Activated T-cell treated with anti-CD3 and anti-CD28 coated beads for 4 hours (primary cell): ENCODE measurements around the gene STX11.

Experiments used
- DNase-seq: peaks from one replicate; pipeline ENCODE4 v3.0.0-alpha.2; 2020

STX11 gene

DNA sequence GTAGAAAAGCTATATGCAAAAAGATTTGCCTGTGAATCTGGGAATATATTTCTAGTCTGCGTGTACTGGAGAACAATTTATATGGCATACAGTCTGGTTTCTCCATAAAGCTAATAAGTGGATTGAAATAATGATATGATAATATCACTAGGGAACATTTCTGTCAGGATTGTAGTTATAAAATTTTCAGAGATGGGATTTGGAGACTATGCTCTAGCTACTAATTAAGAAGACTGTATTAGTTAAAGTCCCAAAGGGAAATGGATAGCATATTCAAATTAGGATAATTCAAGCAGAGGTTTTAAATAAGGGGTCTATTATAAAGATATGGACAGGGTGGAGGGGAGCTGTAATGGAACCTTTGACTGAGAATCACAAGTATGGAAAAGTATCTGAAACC lies 7.2 kb upstream of the STX11 start:
- DNase-seq: no peak

DNA sequence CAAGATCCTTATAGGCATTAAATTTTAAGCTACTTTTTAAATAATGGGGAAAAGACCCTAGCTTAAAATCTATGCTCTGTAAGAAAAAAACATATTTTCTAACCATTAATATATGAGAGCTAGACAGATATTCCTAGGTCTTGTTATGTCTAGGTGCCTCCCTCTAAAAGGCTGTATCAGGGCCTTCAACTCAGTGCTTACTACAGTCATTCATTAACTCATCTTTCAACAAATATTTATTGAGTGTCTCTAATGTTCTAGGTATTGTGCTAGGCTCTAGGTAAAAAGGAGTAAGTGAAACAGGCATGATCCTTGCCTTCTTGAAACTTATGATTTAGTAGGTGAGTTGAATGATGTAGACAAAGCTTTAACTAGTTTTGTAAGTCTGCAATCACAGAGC lies 6.4 kb upstream of the STX11 start:
- no peak for DNase-seq

DNA sequence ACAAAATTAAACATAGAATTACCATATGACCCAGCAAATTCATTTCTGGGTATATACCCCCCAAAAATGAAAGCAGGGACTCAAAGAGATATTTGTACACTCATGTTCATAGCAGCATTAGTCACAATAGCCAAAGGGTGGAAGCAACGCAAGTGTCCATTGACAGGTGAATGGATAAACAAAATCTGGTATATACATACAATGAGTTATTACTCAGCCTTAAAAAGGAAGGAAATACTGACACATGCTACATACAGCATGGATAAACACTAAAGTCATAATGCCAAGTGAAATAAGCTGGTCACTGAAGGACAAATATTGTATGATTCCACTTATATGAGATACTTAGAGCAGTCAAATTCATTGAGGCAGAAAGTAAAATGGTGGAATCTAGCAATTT lies 5.3 kb upstream of the STX11 start:
- no peak for DNase-seq

DNA sequence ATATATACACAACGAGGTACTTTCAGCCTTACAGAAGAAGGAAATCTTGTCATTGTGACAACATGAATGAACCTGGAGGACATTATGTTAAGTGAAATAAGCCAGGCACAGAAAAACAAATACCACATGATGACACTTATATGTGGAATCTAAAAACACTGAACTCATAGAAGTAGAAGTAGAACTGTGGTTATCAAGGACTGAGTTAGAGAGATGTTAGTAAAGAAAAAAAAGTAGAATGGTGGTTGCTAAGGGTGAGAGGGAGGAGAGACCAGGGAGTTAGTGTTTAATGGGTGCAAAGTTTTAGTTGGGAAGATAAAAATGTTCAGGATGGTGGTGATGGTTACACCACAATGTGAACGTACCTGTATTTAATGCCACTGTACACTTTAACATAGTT lies 4.8 kb upstream of the STX11 start:
- DNase-seq: no peak

DNA sequence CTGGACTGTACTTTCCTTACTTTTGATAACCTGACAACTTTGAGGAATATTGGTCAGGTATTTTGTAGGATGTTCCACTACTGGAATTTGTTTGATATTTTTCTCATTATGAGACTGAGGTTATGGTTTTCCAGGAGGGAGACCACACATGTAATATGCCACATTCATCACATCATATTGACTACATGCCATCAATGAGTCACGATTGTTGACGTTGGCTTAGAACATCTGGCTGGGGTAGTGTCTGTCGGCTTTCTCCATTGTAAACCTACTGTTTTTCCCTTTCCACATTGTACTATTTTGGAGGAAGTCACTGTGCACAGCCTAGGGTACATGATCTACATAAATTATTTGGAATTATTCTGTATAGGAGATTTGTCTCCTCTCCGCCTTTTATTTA lies 1.4 kb upstream of the STX11 start:
- no peak for DNase-seq

DNA sequence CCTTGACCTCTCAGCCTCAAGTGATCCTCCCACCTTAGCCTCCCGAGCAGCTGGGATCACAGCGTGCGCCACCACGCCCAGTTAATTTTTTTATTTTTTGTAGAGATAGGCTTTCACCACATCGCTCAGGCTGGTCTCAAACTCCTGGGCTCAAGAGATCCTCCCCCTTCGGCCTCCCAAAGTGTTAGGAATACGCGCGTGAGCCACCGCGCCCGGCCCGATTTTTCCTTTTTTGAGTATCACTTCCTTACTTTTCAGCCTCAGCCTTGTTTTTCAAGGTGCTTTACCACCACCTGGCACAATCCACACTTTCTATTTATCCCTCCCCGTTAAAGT lies 791 bp upstream of the STX11 start:
- no peak for DNase-seq

DNA sequence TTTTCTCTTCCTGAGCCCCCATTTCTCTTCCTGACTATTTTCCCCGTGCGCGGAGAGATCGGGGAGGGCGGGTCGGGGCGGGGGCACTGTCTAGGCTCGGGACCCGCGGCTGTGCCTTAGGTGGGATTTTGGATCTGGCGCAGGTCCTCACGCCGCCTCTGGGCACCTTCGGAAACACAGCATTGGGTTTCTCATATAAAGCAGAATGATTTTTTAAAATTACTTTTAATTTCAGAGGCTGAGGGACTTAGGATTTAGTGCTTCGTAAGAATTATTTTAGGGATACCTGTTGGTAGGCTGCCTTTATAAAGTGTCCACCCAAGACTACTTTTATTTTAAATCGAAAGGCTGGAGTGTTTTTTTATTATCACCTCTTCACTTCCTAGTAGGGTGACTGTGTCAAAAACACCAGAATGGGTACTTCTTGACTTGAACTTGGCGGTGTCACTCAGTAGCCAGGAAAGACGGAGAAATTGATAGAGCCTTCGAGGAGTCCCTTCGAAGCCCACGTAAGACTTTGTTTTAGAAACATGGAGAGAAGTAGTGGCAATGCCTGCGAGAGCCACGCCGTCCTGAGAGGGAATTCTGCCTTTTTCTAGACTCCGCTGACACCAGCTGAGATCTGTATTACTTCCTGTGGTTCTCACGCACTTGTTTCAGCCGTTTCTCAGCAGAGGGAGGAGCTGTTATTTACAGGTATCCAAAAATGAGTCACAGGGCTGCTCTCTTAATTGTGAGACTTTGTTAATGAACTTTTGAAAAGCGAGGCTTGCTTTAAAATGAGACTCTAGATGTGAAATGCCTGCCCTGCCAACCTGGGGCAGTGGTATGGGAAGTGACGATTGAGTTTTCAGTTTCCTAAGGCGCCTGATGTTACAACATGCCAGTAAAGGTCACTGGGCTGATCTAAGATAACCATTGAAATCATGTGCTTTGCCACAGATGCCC lies 667 bp downstream of the STX11 start:
- DNase-seq: peak; percentile 48

DNA sequence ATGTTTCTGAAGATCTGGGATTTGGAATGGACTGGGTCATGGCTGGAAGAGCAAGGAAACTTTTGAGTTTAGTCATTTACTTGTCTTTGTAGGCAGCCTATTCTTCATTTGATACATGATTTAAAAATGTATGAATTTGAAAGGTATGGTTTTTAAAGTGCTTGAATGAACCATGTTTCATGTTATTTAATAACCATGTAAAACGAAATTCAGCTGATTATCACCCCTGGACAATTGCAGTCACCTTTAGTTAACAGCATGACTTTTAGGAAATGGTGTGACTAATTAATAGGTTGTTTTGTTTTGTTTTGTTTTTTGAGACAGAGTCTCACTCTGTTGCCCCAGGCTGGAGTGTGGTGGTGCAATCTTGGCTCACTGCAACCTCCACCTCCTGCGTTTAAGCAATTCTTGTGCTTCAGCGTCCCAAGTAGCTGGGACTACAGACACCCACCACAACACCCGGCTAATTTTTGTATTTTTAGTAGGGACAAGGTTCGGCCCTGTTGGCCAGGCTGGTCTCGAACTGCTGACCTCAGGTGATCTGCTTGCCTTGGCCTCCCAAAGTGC lies 2.1 kb downstream of the STX11 start:
- DNase-seq: no peak

DNA sequence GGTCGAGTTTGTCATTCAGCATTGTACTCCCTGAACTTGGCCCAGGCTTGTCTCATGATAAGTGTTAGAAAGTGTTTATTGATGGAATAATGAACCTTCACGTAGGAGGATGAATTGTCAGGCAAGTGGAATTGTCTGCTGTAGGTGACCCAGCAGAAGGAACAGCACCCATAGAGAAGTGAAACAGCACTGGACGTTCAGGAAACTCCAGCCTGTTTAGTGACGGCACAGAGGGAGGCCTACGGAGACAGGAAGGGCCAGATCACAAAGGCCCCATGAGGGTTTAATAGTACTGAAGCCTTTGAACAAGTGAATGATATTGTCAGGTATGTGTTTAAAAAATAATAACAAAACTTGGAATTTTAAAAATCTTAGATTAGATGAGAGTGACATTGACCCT lies 2.9 kb downstream of the STX11 start:
- DNase-seq: no peak

DNA sequence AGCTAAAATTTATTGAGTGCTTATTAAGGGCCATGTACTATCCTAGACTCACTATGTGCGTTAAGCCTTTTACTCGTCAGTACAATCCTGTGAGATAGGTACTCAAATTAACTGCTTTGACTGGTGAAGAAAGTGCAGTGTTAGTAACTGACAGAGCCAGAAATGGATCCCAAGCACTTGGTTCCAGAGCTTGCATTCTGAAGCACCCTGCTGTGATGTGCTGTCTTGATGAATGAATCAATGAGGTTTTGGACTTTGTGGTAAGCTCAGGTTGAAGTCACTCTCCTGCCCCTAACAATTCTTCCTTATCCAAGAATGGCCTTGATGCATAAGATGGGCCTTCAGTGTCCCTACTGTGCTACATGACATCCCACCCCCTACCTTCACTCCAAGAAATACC lies 3.7 kb downstream of the STX11 start:
- DNase-seq: no peak

DNA sequence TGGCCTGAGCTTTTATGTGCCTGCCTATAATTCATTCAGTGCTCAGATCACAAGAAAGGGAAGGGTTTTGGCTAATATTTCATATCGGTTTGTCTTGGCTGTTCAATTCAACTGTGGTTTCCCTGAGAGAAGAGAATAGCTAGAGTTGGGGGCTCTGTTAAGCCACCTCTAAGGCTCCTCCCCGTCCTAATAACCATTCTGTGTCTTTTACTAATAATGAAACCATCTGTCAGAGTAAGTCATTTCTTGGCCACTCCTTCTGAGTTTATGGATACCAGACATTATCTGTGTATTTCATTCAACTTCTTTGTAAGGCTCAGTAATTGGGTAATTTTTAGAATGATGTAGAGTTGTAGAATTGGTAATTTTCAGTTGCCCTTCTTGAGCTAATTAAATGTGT lies 5.2 kb downstream of the STX11 start:
- no peak for DNase-seq

DNA sequence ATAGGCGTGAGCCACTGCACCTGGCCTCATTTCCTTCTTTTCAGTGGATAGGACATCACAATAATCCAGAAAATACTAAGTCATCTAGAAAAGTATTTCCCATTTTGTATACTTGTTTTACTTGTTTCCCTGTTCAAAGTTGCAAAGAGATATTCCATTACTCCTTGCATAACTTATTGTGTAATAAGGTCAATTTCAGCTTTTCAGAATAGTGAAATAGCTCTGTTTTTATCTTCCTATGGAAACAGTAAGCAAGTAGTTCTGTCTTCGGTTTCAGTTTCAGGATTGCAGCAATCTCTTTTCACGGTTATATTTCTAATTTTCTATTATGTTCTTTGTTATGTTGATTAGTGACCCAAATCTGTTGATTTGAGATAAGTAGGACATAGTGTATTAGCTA lies 6.0 kb downstream of the STX11 start:
- DNase-seq: no peak

DNA sequence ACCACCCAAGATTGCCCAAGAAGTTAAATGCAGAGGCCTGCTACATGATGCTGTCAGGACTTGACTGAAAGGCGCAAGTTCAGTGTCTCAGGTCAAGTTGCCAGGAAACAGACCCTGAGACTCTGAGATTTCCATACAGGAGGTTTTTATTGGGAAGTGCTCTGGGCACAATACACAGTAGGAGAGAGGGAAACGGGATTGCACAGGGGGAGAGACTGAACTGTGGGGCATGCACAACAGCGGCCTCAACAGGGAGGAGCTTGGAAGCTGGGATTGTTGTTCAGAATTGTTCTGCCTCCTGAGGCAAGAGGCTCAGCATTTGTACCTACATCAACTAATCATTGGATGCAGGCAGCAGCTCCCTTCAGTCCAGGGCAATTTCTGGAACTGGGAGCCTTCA lies 6.7 kb downstream of the STX11 start:
- DNase-seq: no peak

DNA sequence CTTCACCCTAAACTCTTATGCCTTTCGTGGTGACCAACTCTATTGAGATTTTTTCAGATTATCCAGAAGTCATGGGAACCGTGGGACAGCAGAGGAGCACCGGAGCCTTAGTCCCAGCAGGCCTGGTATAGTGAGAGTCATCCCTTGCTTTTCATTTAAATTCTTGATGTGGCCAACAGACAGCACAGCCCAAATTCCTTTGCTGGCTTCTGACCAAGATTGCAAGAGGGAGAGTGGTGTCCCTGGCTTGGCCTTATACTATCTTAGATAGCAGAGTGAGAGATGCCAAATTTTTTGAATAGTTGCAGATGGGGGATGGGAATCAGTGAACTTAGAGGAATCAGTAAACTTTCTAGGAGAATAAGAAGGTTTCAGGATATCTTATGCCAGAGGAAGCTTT lies 7.8 kb downstream of the STX11 start:
- no peak for DNase-seq

DNA sequence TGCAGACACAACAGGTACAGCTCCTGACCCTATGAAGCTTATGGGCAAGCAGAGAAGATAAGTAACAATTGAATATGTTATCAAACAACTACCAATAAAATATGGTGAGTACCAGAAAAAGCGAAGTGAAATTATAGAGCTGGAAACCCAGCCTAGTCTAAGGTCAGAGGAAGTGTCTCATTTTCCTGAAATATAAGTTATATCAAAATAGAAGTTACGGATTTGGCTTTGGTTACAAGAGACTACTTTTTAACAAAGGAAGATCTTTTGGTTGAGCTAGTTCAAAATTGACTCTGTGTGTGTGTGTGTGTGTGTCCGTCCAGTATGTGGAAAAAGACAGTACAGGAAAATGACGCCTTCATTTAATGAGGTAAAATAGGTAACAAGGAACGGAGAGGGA lies 8.9 kb downstream of the STX11 start:
- no peak for DNase-seq

DNA sequence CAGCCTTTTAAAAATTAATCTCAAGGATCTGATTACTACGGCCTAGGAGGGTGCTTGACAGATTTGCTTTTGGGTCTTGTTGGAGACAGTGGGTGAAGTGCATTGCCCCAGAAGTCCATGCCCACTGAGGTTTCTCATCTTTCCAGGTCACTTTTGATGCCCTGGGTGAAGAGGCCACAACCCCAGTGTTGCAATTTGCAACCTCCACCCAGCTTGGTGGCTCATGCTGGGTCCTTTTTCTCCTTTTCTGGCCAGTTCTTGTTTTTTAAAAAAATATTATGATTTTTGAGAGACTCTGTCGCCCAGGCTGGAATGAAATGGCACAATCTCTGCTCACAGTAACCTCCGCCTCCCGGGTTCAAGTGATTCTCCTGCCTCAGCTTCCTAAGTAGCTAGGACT lies 9.4 kb downstream of the STX11 start:
- no peak for DNase-seq

DNA sequence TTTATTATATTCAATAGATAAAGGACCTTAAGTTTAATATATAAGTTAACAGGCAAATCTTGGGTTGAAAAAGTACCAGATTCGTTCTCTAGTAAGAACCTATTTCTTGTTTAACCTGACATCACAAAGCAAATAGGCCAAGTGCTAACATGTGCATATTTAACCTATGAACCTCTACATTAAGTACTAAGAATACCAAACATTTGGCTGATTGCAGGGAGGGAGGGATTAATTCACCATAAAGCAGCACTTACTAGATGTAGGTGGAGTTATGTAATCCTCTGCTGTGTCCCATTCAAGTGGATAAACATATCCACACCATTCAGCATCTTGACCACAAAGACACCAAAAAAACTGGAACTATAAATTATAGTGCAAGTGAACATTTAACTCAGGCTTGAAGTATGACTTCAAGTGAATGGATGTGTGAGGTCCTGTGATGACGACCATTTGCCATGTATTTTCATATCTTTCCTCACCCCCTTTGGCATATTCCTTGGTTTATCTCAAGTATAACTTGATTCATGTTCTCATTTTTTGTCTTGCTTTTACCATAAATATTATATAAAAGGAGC lies 10.2 kb downstream of the STX11 start:
- no peak for DNase-seq

DNA sequence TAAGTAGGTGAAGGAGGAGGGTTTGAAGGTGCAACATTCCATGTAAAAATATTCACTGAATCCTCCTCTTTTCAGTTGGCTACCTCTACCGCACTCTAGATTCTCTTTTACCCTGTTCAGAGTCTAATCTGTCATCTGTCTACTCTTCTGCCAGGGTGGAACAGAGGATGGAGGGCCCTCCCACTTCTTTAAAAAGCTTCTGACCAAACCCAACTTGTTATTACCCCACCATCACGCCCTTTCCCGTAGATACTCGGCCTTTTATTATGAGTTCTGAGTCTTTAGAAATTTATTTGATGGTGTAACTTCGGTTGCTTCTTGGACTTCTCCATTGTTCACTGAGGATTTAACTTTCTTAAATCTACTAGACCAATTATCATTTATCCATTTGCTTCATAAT lies 11.7 kb downstream of the STX11 start:
- no peak for DNase-seq

DNA sequence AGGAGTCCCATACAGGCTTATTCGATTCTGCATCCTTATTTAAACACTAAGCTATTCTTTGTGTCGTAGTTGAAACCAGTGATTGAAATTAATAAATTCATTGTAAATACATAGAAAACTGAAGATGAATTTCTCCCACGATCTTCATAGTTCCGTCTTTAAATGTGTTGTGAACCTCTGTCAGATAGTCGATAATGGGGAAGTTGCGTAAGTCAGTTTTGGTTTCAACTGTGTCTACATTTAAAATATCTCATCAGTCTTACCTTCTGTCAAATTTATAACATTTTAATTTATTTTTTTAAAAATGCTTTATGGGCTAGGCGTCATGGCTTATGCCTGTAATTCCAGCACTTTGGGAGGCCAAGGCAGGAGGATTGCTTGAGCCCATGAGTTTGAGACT lies 12.7 kb downstream of the STX11 start:
- no peak for DNase-seq

DNA sequence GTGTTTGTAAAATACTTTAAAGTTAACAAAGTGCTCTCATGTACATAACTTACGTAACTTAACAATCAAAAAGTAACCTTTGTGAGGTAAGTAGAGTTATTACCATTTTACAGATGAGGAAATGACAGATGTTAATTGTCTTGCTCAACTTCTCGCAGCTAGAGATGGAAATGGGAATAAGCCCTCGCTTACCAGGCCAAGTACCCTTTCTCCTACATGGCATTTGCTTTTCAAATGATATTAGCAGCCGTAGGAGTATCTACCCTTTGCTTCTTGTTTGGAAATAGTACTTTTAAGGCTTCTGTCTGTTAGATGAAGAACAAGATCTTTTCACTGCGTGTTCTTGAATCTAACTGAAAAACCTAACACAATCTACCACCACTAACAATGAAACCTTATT lies 15.5 kb downstream of the STX11 start:
- DNase-seq: no peak

DNA sequence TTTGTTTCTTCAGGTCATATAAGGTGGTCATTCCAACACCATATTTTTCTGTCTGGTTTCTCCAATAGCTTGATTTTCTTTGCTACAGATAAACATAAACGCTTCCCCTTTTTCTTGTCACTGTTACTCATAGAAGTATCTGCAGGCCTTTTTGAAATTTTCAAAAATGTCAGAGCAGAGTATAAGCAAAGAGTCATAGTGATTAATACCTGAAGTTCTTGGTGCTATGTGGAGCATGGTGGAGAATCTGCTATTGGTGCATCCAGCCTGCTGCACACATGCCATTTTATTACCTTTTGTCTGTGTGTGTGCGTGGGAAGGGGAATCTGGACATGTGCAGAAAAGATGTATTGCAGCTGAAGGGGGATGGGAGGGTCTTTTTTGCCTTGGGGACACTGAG lies 19.7 kb downstream of the STX11 start:
- no peak for DNase-seq

DNA sequence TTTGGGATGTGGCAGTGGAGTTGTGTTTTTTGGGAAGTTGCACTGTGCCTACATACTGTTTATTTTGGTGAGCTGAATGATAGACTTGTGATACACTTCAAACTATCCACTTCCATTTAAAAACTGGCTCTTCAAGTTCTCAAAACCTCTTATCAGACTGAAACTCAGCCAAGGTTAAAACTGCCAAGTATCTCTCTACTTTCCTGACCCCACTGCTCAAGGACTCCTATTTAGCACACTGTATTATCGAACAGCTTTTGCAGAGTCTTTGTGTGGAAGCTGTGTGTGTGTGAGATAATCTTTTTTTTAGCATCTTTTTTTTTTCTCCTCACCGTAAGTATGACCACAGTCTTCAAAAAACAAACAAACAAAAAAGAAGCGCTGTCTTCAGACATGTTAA lies 21.1 kb downstream of the STX11 start:
- no peak for DNase-seq

DNA sequence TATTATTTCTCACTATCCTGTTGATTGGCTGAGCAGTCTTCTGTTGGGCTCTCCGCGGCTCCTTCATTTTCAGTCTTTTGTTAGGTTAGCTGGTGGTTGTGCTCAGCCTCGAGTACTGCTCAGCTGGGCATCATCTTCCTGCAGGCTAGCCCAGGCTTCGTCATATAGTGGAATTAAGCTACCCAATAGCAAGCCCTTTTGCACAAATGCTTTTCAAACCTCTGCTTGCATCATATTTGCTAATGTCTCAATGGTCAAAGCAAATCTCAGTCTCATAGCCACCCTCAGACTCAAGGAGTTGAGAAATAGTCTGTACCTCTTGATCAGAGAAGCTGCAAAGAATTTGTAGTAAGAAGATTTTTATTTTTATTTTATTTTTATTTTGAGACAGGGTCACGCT lies 23.7 kb downstream of the STX11 start:
- no peak for DNase-seq

DNA sequence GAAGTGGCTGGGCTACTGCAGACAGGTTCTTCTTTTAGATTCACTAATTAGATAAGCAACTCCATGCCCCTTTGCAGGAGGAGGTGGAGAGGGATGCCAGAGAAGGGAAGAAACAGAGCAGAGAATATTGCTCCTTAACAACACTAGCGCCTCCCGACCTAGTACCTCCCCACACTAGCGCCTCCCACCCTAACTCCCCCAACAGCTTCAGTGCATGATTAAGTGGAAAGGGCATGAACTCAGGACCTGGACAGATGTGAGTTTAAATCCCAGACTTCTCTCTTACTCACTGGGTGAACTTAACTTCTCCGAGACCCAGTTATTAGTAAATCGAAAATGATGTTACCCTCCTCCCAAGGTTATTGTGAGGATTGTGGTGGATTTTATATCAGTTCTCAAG lies 25.7 kb downstream of the STX11 start:
- DNase-seq: no peak

DNA sequence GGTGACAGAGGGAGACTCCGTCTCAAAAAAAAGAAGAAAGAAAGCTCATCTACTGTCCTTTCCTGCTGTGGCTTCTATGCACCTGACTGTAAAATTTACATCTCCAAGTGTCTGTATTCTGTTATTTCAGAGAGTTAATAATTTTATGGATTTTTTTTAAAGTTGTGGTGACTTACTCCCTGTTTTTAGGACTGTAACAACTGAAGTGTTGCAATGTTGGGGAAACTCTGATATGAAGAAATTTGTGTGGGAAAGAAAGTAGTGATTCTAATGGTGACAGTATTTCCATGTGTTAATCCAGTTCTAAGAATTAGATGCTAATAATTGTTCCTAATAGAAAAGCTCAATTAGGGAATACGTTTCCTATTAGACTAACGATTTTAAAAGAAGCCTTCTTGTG lies 27.4 kb downstream of the STX11 start:
- DNase-seq: no peak
